Measurements from ENCODE around the gene TMPRSS6. TPM values are rescaled to one million over a fixed set of nuclear protein-coding genes. Genes with fewer than 3 reads are reported as not detected.

The TMPRSS6 gene
- total and polyA plus RNA-seq, 2 of the 8 experiments (the other 6 are each of a cell fraction or from before 2014, with no cell fraction given), result 0.02 TPM; not detected in 1

GRCh38 chr22:37018815-37019308, 90.7 kb downstream of the TMPRSS6 start (continued):
- TF ChIP-seq CHD7 (IDR thresholded peaks at IDR 0.05; ENCODE audit: insufficient replicate concordance, low read length), result no peak
- peak; percentile 83; the same call in 1 of the 2 replicates for TF ChIP-seq PHF8 (conservative IDR thresholded peaks at IDR 0.05; ENCODE audit: low read depth, low read length)
- no peak for TF ChIP-seq CTBP2 (IDR thresholded peaks at IDR 0.05; ENCODE audit: borderline replicate concordance, insufficient read depth, insufficient read length, low read length)
- TF ChIP-seq CHD1 (IDR thresholded peaks at IDR 0.05; ENCODE audit: low read depth, low read length), result no peak
- no peak for TF ChIP-seq SIX5 (IDR thresholded peaks at IDR 0.05; ENCODE audit: low read depth, low read length)
- TF ChIP-seq ASH2L (IDR thresholded peaks at IDR 0.05; ENCODE audit: low read length), result no peak
- peak; percentile 54 for TF ChIP-seq KDM4A (IDR thresholded peaks at IDR 0.05; ENCODE audit: low read depth, low read length, severe bottlenecking)
- TF ChIP-seq SAP30 (IDR thresholded peaks at IDR 0.05; ENCODE audit: insufficient read depth, insufficient replicate concordance, low read length), result peak; percentile 41
- peak; percentile 12; the same call in 1 of the 2 replicates for TF ChIP-seq E2F6 (IDR thresholded peaks at IDR 0.05)
